H1 (cell line): ENCODE measurements around the gene PGAP3. TPM values are rescaled to one million over a fixed set of nuclear protein-coding genes. Genes with fewer than 3 reads are reported as not detected.

Experiments
- CTCF ChIA-PET: fragments of 300-600 bp; sonication (Branson Sonifier 250); formaldehyde crosslinking; loops from one replicate; lab custom pipeline; 2021; ENCODE audit not compliant: partially characterized antibody; lab: Charles Lee
- POLR2A ChIA-PET: fragments of 300-600 bp; sonication (Branson Sonifier 250); formaldehyde crosslinking; loops from one replicate; lab custom pipeline; 2021; ENCODE audit warnings: inconsistent platforms; ENCODE audit not compliant: partially characterized antibody; lab: Charles Lee
- DNase-seq, 2 experiments: peaks; one replicate each; pipeline versions ENCODE4 v3.0.0 to v3.0.0-alpha.2; 2010 to 2022; ENCODE audit warnings: low spot score in 2 of 2, low read depth in 1 of 2, mixed read lengths in 1 of 2
- FAIRE-seq: peaks from 2 replicates; lab custom pipeline; 2011; peaks lifted over from hg19 to GRCh38; lab: Jason Lieb, UNC
- H2AFZ ChIP-seq: 2 replicates; pipeline ENCODE4 v1.8.1; 2012; ENCODE audit warnings: low read length, inconsistent platforms
- H2AK5ac ChIP-seq: 2 replicates; pipeline ENCODE4 v1.6.1; 2013; ENCODE audit warnings: low read depth, low read length
- H2BK120ac ChIP-seq: replicated peaks from 2 replicates; pipeline ENCODE3; 2013; ENCODE audit warnings: low read depth, low read length, inconsistent platforms
- H2BK12ac ChIP-seq: 2 replicates; pipeline ENCODE4 v1.6.1; 2013; ENCODE audit warnings: low read depth, low read length
- H2BK15ac ChIP-seq: 2 replicates; pipeline ENCODE4 v1.6.1; 2013; ENCODE audit warnings: low read length
- H2BK20ac ChIP-seq: 2 replicates; pipeline ENCODE4 v1.6.1; 2013; ENCODE audit warnings: low read length
- H2BK5ac ChIP-seq: 2 replicates; pipeline ENCODE4 v1.6.1; 2013; ENCODE audit warnings: low read depth, low read length
- H3K14ac ChIP-seq: 2 replicates; pipeline ENCODE4 v1.6.1; 2013; ENCODE audit warnings: inconsistent platforms; ENCODE audit not compliant: insufficient read length
- H3K18ac ChIP-seq: 2 replicates; pipeline ENCODE4 v1.6.1; 2013; ENCODE audit warnings: low read length; ENCODE audit errors: extremely low read depth
- H3K23ac ChIP-seq: 2 replicates; pipeline ENCODE4 v1.6.1; 2013; ENCODE audit warnings: inconsistent platforms; ENCODE audit not compliant: insufficient read length
- H3K23me2 ChIP-seq: 2 replicates; pipeline ENCODE4 v1.6.1; 2013; ENCODE audit warnings: low read depth, low read length
- H3K27ac ChIP-seq: 2 replicates; pipeline ENCODE4 v1.6.1; 2011; ENCODE audit warnings: low read depth, low read length, inconsistent platforms
- H3K27me3 ChIP-seq, 4 experiments: replicated peaks in 1 of 4; 1 replicate in 1 of 4; 2 replicates in 3 of 4; pipeline versions ENCODE4 v1.6.1 to v1.8.1; 2011 to 2013; ENCODE audit warnings: low read length in 3 of 4, mild to moderate bottlenecking in 3 of 4, inconsistent platforms in 2 of 4, mixed read lengths in 2 of 4, moderate library complexity in 1 of 4; ENCODE audit not compliant: control insufficient read depth in 3 of 4, insufficient read depth in 3 of 4; ENCODE audit errors: extremely low read depth in 1 of 4
- H3K36me3 ChIP-seq, 4 experiments: 2 replicates each; pipeline versions ENCODE4 v1.6.1 to v1.8.1; 2011 to 2013; ENCODE audit warnings: mild to moderate bottlenecking in 4 of 4, low read length in 3 of 4, moderate library complexity in 2 of 4, control low read depth in 1 of 4, inconsistent platforms in 1 of 4; ENCODE audit not compliant: insufficient read depth in 4 of 4, control insufficient read depth in 2 of 4
- H3K4ac ChIP-seq: replicated peaks from 2 replicates; pipeline ENCODE3; 2013; ENCODE audit warnings: low read length, low read depth, mixed read lengths, inconsistent platforms; ENCODE audit not compliant: insufficient read length
- H3K4me1 ChIP-seq, 4 experiments: replicated peaks in 1 of 4; 1 replicate in 1 of 4; 2 replicates in 3 of 4; pipeline versions ENCODE4 v1.6.1 to v1.8.1; 2011 to 2013; ENCODE audit warnings: low read length in 3 of 4, inconsistent platforms in 2 of 4, mixed read lengths in 1 of 4; ENCODE audit not compliant: insufficient read depth in 4 of 4, control insufficient read depth in 3 of 4
- H3K4me2 ChIP-seq, 2 experiments: 2 replicates each; pipeline versions ENCODE4 v1.6.1 to v1.8.1; 2011 to 2013; ENCODE audit warnings: low read depth in 2 of 2, low read length in 2 of 2, control low read depth in 1 of 2, inconsistent platforms in 1 of 2, mild to moderate bottlenecking in 1 of 2; ENCODE audit not compliant: insufficient read depth in 1 of 2
- H3K4me3 ChIP-seq, 4 experiments: fragments of 200-600, 300-600 bp in 1 of 4; sonication (generic), shearing (Covaris generic), sonication (Bioruptor Twin) in 1 of 4; 2 replicates each; pipeline versions ENCODE4 v1.5.1 to v1.8.1; 2011 to 2016; ENCODE audit warnings: low read length in 4 of 4, low read depth in 3 of 4, control low read depth in 2 of 4, inconsistent platforms in 2 of 4, mild to moderate bottlenecking in 2 of 4, mixed read lengths in 1 of 4, moderate library complexity in 1 of 4; ENCODE audit not compliant: insufficient read depth in 2 of 4; ENCODE audit errors: extremely low read depth in 1 of 4
- H3K56ac ChIP-seq: replicated peaks from 2 replicates; pipeline ENCODE3; 2013; ENCODE audit warnings: low read depth, mild to moderate bottlenecking, mixed read lengths, low read length, inconsistent platforms; ENCODE audit not compliant: insufficient read length
- H3K79me1 ChIP-seq: 2 replicates; pipeline ENCODE4 v1.6.1; 2013; ENCODE audit warnings: low read depth, low read length, control low read depth
- H3K79me2 ChIP-seq, 2 experiments: 2 replicates each; pipeline versions ENCODE4 v1.6.1 to v1.8.1; 2012 to 2013; ENCODE audit warnings: low read length in 2 of 2, mild to moderate bottlenecking in 2 of 2, inconsistent platforms in 1 of 2; ENCODE audit not compliant: insufficient read depth in 2 of 2, control insufficient read depth in 1 of 2
- H3K9ac ChIP-seq, 4 experiments: replicated peaks in 1 of 4; 1 replicate in 1 of 4; 2 replicates in 3 of 4; pipeline versions ENCODE4 v1.6.1 to v1.8.1; 2011 to 2013; ENCODE audit warnings: low read depth in 3 of 4, low read length in 3 of 4, control low read depth in 2 of 4, mild to moderate bottlenecking in 2 of 4, moderate library complexity in 2 of 4, inconsistent platforms in 1 of 4; ENCODE audit errors: extremely low read depth in 1 of 4
- H3K9me3 ChIP-seq, 2 experiments: 2 replicates each; pipeline versions ENCODE4 v1.6.1 to v1.8.1; 2012 to 2013; ENCODE audit warnings: mild to moderate bottlenecking in 2 of 2, moderate library complexity in 2 of 2, control low read depth in 1 of 2, inconsistent platforms in 1 of 2, low read depth in 1 of 2, low read length in 1 of 2, mixed read lengths in 1 of 2; ENCODE audit not compliant: insufficient read depth in 2 of 2
- H4K20me1 ChIP-seq, 2 experiments: replicated peaks in 1 of 2; 2 replicates each; pipeline versions ENCODE3 to v1.8.1; 2011 to 2013; ENCODE audit warnings: inconsistent platforms in 2 of 2, low read length in 2 of 2, mild to moderate bottlenecking in 1 of 2; ENCODE audit not compliant: insufficient read depth in 2 of 2, control insufficient read depth in 1 of 2
- H4K5ac ChIP-seq: 2 replicates; pipeline ENCODE4 v1.6.1; 2013; ENCODE audit warnings: low read length, low read depth, mixed read lengths, inconsistent platforms; ENCODE audit not compliant: insufficient read length
- H4K8ac ChIP-seq: 2 replicates; pipeline ENCODE4 v1.8.0; 2013; ENCODE audit warnings: mild to moderate bottlenecking, moderate library complexity, low read length, inconsistent platforms; ENCODE audit not compliant: insufficient read depth; ENCODE audit errors: extremely low read depth
- H4K91ac ChIP-seq: replicated peaks from 2 replicates; pipeline ENCODE3; 2013; ENCODE audit warnings: low read length, mixed read lengths, inconsistent platforms; ENCODE audit not compliant: insufficient read length
- CREB1 ChIP-seq: IDR thresholded peaks from 2 replicates; pipeline ENCODE4 v1.6.1; 2012; ENCODE audit warnings: inconsistent platforms
- EP300 ChIP-seq, 2 experiments: IDR thresholded peaks; 1 replicate in 1 of 2; 2 replicates in 1 of 2; pipeline ENCODE4 v1.6.1; 2011 to 2012; ENCODE audit warnings: low read depth in 2 of 2, low read length in 2 of 2, mild to moderate bottlenecking in 2 of 2, borderline replicate concordance in 1 of 2, inconsistent platforms in 1 of 2, moderate library complexity in 1 of 2
- GABPA ChIP-seq: IDR thresholded peaks from 2 replicates; pipeline ENCODE4 v1.6.1; 2011; ENCODE audit warnings: mild to moderate bottlenecking, low read length, moderate library complexity, borderline replicate concordance; ENCODE audit not compliant: insufficient read depth
- HDAC2 ChIP-seq, 2 experiments: fragments of 300-600 bp in 1 of 2; sonication (generic) in 1 of 2; IDR thresholded peaks; 2 replicates each; pipeline ENCODE4 v1.6.1; 2011 to 2012; ENCODE audit warnings: low read depth in 2 of 2, low read length in 2 of 2, mild to moderate bottlenecking in 2 of 2, moderate library complexity in 2 of 2, borderline replicate concordance in 1 of 2, inconsistent platforms in 1 of 2
- KDM5A ChIP-seq: fragments of 200-600 bp; IDR thresholded peaks from 2 replicates; pipeline ENCODE4 v1.7.1; 2012; ENCODE audit warnings: mild to moderate bottlenecking, low read length, inconsistent platforms, mixed read lengths
- RAD21 ChIP-seq, 2 experiments: IDR thresholded peaks in 1 of 2; conservative IDR thresholded peaks in 1 of 2; 2 replicates each; pipeline ENCODE4 v1.6.1; 2011; ENCODE audit warnings: low read depth in 2 of 2, low read length in 2 of 2, improper control_type of control experiment in 1 of 2, inconsistent platforms in 1 of 2, mild to moderate bottlenecking in 1 of 2, moderate library complexity in 1 of 2
- RFX5 ChIP-seq: IDR thresholded peaks from 2 replicates; pipeline ENCODE4 v1.6.1; 2011; ENCODE audit warnings: low read depth, low read length, improper control_type of control experiment, borderline replicate concordance
- whole genome bisulfite sequencing, 2 experiments: shearing (Covaris generic) in 1 of 2; methylation state at CpG; one replicate each; pipeline versions ENCODE4 v1.1.6 to v1.1.7; 2013 to 2015; ENCODE audit warnings: low lambda C conversion rate in 2 of 2, mixed read lengths in 2 of 2, inconsistent platforms in 1 of 2, low coverage in 1 of 2, missing lambda C conversion rate in 1 of 2; ENCODE audit not compliant: insufficient replicate concordance in 2 of 2, insufficient coverage in 1 of 2, insufficient read length in 1 of 2; ENCODE audit errors: extremely low coverage in 1 of 2, missing lambda C conversion rate in 1 of 2; 5-methylcytosine and 5-hydroxymethylcytosine counted together
- polyA plus RNA-seq, 7 experiments: library from polyadenylated mRNA; depleted of rRNA in 3 of 7; stranded (reverse) in 5 of 7; unstranded in 2 of 7; fragments of >200 nt in 5 of 7; fragments of 200-250 nt in 2 of 7; gene quantifications; 1 replicate in 5 of 7; 2 replicates in 1 of 7; 4 replicates in 1 of 7; pipeline versions ENCODE4 v1.2.1 to v1.2.3, GENCODE V29; 2011 to 2013; ENCODE audit warnings: missing spikeins in 2 of 7, mixed read lengths in 2 of 7
- total RNA-seq: library from RNA; stranded (reverse); fragmentation: NEBNext Ultra II Directional; extraction: Animal tissue kit (Norgen Biotek cat#: 25700); gene quantifications from 2 replicates; pipeline ENCODE4 v1.2.1, GENCODE V29; 2021

PGAP3 gene
- total and polyA plus RNA-seq, 2 of the 8 experiments (the other 6 are each of a cell fraction or from before 2014, with no cell fraction given) = 21.0 to 30.7 TPM

GRCh38 chr17:39732586-39732985 lies 44.7 kb upstream of the PGAP3 start:
- Histone ChIP-seq H2BK15ac (no peak overlapping the region), H3K9me3 (no peaks in the 10 kb centered on the region), H3K4ac (no peak overlapping the region), H4K20me1 (peaks cover 3 to 4% of the 10 kb centered on the region in 2 experiments), H2AFZ (no peak overlapping the region), H4K8ac (no peak overlapping the region), H3K4me3 (no peak overlapping the region), H3K56ac (no peak overlapping the region), H4K5ac (no peak overlapping the region), H2BK12ac (no peak overlapping the region), H3K23me2 (peaks cover 5% of the 10 kb centered on the region; the same call in 1 of the 2 replicates), H3K27me3 (no peaks in the 10 kb centered on the region), H3K4me2 (no peak overlapping the region), H3K79me2 (no peaks in the 10 kb centered on the region), H3K18ac (no peak overlapping the region), H4K91ac (no peak overlapping the region), H3K27ac (no peak overlapping the region), H3K79me1 (no peaks in the 10 kb centered on the region), H3K4me1 (peaks cover 0 to 11% (median 3%) of the 10 kb centered on the region in 4 experiments; a peak in 6 of 7 replicates), H2AK5ac (no peak overlapping the region), H2BK20ac (no peak overlapping the region), H3K23ac (no peak overlapping the region), H2BK5ac (no peak overlapping the region), H3K36me3 (peaks cover 0 to 11% (median 8%) of the 10 kb centered on the region in 4 experiments; a peak in 6 of 8 replicates), H2BK120ac (no peak overlapping the region), H3K9ac (no peak overlapping the region), H3K14ac (no peak overlapping the region)
- DNase-seq = no peak
- POLR2A ChIA-PET = interaction anchor here (0.7 to 5.4 kb wide), 4 partner anchors 9 to 305 kb away, joined by 3 to 54 read pairs (median 4); partner anchors contain the start of gene PGAP3
- CTCF ChIA-PET = interaction anchor here (0.6 to 5.3 kb wide), 8 partner anchors 21 to 800 kb away, joined by 3 to 50 read pairs (median 3); no protein-coding TSS in a partner anchor
- no peak for FAIRE-seq
- 93% methylated on average over 3 of the region's 3 CpGs; no CpG with 5 or more reads in 1 of the 2 experiments for WGBS, 2 experiments
- TF ChIP-seq GABPA (no peak), HDAC2 (IDR thresholded peaks at IDR 0.05; ENCODE audit: borderline replicate concordance in 1 of 2, low read depth in 2 of 2, low read length in 2 of 2) (no peak), CREB1 (no peak), RAD21 (IDR thresholded peaks at IDR 0.05 in 1 of 2, conservative IDR thresholded peaks at IDR 0.05 in 1 of 2; ENCODE audit: low read depth in 2 of 2, low read length in 2 of 2) (no peak), EP300 (IDR thresholded peaks at IDR 0.05; ENCODE audit: borderline replicate concordance in 1 of 2, low read depth in 2 of 2, low read length in 2 of 2) (no peak), RFX5 (no peak), KDM5A (no peak)
